Activated T-cell treated with anti-CD3 and anti-CD28 coated beads for 4 hours (primary cell): ENCODE results near the gene OSBPL5.

Source experiments
- DNase-seq: peaks from one replicate; pipeline ENCODE4 v3.0.0-alpha.2; 2020

Gene OSBPL5

DNA sequence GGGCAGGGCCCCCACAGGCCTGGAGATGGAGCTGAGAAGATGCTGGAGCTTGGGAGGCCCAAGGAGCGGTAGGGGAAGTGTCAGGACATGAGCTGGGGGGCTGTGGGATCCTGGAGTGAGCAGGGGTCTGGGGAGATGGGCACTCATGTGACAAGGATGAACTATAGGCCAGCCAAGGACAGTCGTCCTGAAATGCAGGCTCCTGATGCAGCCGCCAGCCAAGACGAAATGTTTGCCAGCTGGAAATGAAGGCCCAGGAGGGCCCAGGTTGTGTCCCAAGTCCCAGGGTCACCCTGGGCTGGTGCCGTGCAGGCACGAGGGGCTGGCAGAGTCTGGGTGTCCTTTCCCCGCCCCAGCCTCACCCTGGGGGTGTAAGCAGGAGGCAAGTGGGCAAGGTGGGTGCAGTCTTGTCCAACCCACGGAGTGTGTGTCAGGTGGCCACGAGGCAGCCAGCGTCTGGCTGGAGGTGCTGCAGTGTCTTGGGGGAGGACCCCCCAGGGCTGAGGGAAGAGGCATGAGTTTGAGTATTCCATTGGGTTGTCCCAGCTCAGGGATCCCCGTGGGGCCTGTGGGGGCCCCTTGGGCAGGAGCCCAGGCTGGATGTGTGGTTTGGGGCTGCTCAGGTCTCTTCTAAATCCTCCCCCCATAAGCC is 32.1 kb upstream of the OSBPL5 start:
- no peak for DNase-seq

DNA sequence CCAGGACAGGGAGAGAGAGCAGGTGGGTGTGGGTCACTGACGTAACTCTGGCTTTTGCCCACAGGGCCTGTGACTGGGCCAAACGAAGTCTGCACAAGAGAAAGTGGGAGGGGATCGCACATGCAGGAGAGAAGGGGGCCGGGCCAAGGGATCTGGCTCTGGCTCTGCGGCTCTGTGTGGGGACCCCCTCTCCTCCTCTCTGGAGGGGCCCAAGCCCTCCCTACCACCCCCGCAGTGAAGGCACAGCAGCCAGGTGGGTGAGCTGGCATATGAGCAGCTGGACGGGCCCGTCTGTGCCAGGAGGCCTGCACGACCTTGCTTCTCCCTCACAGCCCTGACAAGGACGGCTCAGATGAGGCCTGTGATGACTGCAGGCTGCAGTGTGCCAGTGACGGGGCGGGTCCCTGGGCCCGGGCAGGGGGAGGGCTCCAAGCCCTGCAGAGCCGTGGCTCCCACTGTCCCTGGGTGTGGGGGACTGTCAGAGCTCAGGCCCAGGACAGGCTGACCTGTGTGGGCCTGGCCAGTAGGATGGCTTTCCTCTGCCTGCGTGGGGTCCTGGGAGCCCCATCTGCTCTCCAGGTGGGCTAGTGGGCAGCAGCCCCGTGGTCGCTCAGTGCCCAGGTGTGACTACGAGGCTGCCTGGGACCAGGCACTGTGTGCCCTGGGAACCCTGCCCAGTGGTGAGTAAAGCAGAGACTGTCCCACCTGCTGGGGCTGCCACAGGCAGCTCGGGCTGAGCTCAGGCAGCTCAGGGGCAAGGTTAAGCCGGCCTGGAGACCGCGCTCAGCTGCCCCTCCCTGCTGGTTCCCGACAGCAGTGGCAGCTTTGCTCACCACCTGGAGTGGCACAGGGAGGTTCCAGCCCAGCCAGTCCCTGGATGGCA is 31.3 kb upstream of the OSBPL5 start:
- DNase-seq: no peak

DNA sequence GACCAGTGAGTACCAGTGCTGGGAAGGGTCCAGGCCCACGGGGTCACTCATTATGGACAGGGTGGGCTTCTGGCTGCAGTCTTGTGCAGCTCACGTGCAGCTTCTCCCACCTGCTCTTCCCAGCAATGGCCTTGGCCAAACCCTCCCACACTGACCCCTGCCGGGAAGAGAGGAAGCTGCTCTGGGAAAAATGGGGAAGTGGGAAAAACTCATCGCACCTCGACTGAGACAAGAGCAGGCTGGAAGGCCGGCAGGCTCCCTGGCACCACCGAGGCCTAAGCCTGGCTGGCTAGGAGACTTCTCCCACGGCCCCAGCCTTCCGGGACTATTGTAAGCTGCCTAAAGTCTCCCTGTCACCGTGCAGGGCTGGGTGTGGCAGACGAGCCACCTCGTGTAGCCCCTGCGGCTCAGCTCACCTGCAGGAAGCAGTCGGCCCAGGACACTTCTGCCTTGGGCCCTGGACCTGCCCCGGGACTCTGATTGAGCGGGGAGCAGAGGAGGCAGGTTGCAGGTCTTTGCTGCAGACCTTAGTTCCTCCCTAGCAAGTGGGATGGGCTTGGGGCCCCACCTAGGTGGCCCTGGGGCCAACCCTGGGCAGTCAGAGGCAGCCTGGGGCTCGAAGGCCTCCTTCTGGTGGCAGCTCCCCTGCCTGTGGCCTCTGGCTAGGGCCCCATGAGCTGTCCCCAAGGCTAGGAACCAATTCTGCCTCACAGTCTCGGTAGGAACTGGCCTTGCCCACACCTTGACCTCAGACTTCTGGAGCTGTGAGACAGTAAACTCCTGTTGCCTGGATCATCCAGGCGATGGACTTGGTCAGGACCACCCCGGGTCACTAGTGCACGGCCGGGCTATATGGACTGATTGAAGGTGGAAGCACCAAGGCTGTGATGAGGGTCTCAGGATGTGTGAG is 30.4 kb upstream of the OSBPL5 start:
- DNase-seq: no peak

DNA sequence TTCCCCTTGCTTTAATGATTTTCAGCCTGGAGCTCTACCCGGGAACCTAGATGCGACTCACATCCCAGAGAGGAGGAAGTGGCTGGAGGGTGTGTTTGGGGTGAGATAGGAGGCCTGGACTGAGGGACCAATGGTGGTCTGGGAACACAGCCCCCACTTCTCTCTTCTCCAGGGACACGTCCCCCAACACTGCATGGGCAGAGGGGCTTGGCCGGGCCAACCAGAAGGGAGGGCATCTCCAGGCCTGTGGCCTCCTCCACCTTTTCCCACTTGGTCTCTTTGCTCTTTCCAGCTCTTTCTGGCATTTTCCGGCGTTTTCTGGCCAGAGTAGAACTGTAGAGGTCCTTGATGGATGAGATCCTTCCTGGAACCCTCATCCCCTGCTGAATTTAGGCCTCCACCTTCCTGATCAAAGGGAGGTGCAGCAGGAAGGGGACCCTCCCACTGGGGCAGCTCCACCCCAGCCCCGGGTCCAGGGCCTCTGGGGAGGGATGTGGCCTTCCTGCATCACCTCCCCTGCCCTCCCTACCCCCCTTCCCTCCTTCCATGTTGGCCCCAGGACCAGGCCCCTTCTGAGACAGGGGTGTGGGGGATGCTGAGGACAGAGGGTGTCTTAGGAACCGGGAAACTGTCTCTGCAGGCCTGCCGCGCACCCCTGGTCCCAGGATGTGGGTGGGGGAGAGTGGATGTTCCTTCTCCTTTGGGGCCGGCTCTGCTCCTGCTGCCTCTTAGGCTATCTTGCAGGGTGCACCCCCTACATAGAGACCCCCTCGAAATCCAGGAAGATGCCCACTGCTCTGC is 29.1 kb upstream of the OSBPL5 start:
- no peak for DNase-seq

DNA sequence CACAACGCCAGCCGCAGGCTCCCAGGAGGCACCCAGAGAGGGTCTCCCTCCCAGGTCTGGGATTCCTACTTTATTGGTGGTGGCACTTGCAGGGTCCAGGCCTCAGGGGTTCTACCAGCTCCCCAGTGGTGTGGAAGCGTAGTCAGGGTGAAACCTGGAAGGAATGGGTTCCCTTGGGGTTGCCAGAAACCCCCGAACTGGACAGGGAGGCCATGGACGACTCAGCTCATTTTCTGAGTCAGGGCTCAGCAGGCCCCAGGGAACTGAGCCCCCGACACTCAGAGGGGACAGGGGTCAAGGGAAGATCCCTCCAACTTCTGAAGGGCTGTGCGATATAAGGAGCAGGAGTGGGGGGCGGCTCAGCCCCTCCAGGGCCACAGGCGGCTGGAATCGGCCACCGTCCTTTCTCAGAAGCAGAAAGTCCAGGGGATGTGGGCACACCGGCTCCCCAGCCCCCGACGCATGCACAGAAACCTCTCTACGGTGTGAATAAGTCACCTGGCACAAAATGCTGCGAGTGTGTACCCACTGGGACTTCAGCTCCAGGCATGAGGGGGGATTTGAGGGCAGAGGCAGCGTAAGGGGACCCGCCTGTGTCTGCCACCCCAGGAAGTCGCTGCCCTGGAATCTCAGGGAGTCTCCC is 28.4 kb upstream of the OSBPL5 start:
- DNase-seq: no peak

DNA sequence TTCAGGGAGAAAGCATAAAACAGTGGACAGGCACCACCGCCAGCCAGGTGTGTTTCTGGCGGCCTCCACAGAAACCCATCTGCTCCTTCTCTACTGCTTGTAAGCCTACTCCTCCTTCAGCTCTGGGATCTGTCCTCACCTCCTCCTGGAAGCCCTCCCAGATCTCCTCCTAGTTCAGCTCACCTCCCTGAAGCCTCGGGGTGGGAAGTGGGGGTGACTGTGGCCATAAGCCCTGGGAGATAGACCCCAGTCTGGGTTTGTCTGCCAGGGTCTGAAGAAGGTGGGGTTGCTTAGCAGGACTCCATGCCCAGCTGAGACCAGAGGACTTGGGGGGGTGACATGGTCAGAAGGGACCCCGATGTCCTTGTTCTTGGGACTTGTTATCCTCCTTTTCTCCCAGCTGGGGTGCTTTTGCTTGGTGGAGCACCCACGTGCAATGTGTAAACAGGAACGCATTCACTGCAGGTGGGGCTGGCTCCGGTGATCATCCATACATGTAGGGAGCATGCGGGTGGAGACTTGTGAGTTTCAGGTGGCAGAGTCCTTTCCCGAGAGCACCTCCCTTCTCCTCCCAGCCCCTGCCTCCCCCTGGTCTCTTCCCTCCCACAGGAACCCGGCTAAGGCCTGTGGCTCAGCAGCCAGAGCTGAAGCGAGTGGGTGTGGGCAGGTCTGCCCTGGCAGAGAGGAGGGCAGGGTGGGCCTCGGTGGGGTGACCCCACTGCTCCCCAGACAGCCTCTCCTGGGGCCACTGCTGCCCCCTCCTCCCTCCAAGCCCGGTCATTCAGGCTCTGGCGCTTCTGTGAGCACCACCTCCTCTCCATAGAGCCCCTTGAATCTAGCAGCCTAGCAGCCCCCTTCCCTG is 27.6 kb upstream of the OSBPL5 start:
- no peak for DNase-seq

DNA sequence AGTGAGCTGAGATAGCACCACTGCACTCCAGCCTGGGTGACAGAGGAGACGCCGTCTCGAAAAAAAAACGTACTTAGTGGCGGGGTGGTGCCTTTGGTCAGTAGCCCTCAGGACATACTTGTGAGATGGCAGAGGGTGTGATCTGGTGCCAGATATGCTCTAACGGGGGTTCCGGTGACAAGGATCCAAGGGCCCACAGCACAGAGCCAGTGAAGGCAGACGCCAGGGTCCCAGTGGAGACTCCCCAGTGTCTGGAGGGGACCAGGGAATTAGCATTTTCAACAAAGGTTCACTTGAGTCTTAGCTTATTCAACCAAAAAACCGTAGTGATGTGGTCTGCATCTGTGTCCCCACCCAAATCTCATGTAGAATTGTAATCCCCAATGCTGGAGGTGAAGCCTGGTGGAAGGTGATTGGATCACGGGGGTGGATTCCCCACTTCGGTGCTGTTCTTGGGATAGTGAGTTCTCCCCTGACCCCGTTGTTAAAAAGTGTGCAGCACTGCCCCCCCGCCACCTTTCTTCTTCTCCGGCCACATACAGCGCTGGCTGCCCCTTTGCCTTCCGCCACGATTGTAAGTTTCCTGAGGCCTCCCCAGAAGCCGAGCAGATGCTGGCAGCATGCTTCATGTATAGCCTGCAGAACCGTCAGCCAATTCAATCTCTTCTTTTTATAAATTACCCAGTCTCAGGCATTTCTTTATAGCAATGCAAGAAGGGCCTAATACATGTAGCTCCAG is 26.6 kb upstream of the OSBPL5 start:
- DNase-seq: no peak

DNA sequence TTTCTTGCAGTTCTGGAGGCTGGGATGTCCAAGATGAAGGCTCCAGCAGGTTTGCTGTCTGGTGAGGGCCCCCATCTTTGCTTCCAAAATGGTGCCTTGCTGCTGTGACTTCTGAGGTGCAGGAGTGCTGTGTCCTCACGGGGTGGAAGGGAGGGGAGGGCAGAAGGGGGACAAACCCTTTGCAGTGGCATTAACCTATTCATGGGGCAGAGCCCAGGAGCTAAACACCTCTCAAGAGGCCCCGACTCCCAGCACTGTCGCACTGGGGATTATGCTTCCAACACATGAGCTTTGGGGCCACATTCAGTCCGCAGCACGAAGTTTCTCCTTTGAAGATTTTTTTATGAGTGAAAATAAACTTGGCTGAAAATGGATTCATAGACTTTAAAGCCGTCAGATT is 25.5 kb upstream of the OSBPL5 start:
- DNase-seq: no peak

DNA sequence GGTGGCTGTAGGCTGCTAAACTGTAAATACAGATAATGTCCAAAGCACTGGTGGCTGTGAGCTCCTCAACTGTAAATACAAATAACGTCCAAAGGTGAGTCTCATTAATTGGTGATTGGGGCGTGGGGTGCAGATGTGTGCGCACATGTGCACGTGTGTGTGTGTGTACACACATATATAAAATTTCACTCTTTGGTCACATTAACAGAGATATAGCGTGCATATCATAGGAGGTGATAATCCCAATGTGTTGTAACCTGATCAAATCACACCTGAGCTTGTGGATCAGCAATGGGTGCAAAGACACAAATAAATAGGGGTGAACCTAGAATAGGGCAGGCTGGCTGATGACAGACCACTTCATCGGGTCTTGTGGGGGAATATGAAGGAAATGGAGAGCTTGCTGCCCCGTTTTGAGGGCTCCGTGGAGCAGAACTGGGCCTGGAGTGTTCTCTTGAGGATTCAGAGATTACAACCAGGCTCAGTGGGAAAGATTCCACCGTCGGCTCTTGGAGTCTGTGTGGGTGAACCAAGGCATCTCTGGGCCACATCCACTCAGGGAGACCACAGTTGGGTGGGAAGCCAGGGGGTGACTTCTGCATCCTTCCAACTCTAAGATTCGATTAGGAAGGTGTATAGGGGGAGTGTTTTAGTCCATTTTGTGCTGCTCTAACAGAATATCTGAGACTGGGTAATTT is 24.9 kb upstream of the OSBPL5 start:
- DNase-seq: no peak

DNA sequence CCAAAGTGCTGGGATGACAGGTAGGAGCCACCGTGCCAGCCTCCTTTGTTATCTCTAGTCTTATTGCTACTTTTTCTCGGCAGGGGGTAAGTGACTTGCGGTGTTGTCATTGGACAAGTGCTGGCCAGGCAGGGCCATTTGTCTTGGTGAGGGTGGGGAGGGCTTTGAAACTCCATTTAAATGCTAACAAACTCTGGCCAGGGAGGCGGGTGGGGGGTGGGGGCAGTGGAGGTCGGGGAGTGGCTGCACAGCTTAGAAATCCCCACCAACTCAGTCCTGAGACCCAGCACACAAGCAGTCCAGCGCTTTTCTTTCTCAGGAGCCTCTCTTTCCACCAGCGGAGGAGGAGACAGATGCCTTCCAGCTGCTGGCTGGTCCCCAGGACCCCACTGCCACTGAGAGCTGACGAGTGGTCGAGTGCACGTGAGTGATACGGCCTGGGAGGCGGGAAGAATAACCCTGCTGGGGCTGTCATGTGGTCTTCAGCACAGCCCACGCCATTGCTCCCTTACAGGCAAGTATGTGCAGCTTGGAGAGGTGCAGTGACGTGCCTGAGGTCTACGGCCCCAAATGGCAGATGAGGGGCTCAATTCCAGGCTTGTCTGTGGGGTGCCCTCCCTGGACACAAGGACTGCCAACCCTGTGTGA is 24.2 kb upstream of the OSBPL5 start:
- no peak for DNase-seq

DNA sequence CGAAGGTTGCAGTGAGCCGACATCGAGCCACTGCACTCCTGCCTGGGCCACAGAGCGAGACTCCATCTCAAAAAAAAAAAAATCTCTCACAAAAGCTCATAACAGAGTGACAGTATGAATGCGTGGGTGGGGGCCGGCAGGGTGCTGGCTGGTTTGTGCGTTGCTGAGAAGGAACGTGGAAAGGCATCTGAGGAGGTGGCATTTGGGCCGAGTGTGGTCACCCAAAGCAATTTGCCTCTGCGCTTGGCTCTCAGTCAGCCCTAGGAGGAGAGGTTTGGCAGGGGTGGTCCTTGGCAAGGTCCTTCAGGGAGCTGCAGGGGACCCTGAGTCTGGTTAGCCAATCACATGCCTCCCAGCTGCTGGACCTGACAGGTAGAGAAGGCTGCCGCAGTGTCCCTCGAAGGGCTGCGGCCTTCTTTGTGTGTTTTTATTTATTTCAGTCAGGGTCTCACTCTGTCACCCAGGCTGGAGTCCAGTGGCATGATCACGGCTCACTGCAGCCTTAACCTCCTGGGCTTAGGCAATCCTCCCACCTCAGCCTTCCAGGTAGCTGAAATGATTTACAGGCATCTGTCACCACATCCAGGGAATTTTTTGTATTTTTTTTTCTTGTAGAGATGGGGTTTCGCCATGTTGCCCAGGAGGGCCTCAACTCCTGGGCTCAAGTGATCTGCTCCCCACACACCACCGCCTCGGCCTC is 23.5 kb upstream of the OSBPL5 start:
- no peak for DNase-seq

DNA sequence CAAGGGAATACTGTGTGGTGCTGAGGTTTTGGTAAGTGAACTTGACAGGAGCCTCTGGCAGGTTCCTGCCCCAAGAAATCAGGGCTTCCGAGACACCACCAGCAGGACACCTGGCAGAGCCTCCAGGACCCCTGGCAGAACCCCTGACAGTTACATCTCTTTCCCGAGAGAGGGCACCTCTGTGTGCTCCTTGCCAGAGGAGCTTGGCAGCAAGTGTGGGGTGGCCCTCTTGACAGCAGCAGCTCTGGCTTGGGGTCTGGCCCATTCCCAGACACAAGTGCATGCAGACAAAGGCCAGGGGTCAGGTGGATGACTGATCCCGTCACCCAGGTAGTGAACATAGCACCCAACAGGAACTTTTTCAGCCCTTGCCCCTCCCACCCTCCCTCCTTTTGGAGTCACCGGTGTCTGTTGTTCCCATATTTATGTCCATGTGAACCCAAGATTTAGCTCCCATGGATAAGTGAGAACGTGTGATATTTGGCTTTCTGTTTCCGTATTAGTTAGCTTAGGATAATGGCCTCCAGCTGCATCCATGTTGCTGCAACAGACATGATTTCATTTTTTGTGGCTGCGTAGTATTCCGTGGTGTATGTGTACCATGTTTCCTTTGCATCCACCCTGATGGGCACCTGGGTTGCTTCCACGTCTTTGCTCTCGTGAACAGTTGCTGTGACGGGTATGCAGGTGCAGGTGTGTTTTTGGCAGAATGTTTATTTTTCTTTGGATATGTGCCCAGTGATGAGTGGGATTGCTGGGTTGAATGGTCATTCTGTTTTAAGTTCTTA is 21.2 kb upstream of the OSBPL5 start:
- DNase-seq: no peak

DNA sequence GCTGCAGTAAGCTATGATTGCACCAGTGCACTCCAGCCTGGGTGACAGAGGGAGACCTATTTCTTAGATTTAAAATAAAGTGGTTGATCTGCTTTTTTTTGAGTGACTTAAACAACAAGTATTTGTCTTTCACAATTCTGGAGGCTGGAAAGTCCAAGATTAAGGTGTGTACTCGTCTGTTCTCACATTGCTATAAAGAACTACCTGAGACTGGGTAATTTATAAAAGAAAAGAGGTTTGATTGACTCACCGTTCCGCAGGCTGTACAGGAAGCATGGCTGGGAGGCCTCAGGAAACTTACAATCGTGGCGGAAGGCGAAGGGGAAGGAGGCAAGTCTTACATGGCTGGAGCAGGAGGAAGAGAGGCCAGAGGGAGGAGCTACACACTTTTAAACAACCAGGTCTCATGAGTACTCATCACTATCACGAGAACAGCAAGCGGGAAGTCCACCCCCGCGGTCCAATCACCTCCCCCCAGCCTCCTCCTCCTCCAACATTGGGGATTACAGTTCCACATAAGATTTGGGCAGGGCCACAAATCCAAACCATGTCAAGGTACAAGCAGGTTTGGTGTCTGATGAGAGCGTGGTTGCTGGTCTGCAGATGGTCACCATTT is 19.7 kb upstream of the OSBPL5 start:
- no peak for DNase-seq

DNA sequence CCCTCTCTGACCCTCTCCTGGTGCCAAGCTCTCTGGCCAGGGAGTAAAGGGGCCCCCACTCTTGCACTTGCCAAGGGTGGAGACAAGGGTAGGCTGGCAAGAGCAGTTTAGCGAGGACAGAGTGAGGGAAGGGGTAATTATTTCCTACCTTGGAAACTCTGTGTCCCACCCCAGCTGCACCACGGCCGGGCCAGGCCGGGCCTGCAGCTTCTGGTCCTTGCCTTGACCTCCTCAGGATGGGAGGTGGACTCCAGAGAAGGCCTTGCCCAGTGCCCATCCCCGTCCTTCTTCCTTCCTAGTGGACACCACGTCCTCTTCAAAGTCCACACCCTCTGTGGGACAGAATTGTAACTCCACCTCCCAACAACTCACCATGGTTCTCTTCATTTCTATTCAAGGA is 18.4 kb upstream of the OSBPL5 start:
- DNase-seq: no peak

DNA sequence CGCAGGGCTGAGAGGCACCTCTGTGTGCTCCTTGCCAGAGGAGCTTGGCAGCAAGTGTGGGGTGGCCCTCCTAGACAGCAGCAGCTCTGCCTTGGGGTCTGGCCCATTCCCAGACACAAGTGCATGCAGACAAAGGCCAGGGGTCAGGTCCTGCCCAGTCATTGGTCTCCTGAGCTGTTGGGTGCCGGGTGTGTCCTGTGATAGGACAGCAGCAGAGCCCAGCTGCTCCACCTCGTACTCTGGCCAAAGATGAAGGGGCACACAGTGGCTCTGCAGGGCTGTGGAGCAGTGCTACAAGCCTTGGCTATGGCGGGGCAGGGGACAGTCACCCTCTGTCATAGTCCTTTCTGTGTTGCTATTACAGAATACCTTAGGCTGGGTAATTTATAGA is 17.3 kb upstream of the OSBPL5 start:
- DNase-seq: no peak

DNA sequence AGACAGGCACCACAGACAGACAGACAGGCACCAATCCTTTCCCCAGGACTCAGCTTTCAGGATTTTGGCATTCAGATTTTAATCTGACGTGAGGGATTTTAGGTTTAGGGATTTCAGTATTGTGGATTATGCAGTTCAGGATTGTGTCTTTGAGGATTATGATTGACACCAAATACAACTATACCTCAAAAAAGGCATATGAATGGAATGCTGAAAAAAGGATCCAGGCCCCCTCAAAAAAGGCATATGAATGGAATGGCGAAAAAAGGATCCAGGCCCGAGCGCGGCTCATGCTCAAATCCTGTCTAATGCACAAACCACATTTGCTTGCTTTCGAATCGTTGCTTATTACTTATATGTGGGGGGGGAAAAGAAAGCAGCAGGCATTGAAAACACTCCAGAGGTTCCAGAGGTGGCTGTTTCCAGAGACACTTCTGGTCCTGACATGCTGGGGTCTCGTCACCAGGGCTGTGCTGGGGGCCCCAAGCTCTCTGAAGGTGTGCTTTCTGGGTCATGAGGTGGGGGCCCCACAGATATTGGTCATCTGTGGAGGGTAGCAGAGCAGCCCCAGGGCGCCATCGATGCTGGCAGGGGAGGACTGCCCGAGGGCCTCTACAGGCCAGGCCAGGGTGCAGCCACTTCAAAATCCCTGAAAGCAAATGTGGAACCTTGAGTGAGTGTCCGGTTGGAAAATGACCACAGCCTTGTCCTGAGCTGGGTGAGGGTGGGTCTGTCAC is 16.8 kb upstream of the OSBPL5 start:
- DNase-seq: no peak
